HL-60 (cell line): Measurements from ENCODE around the gene AHCTF1.

Experiments
- DNase-seq, 2 experiments: peaks; one replicate each; pipeline ENCODE4 v3.0.0-alpha.2; 2010 to 2020; ENCODE audit warnings: low read depth in 1 of 2, low spot score in 1 of 2
- H3K27ac ChIP-seq: fragments of 250-450 bp; sonication (Bioruptor Pico); replicated peaks from 2 replicates; pipeline ENCODE4 v1.5.1; 2020; ENCODE audit warnings: mild to moderate bottlenecking, moderate library complexity
- H3K27me3 ChIP-seq: fragments of 250-450 bp; sonication (Bioruptor Pico); 2 replicates; pipeline ENCODE4 v1.5.1; 2021; ENCODE audit warnings: mild to moderate bottlenecking, moderate library complexity; ENCODE audit not compliant: insufficient read depth, poor library complexity, severe bottlenecking
- H3K4me3 ChIP-seq: replicated peaks from 2 replicates; pipeline ENCODE4 v1.5.1; 2011; ENCODE audit warnings: mild to moderate bottlenecking, control low read depth, low read length; ENCODE audit not compliant: insufficient read depth
- CTCF ChIP-seq: IDR thresholded peaks from one replicate; pipeline ENCODE4 v1.5.1; 2011; ENCODE audit warnings: low read length, control low read depth, inconsistent platforms; ENCODE audit not compliant: insufficient read depth
- GABPA ChIP-seq: IDR thresholded peaks from 2 replicates; pipeline ENCODE4 v1.6.1; 2012; ENCODE audit warnings: low read depth
- POLR2AphosphoS5 ChIP-seq: IDR thresholded peaks from 2 replicates; pipeline ENCODE4 v1.6.1; 2012; ENCODE audit warnings: low read depth
- SPI1 ChIP-seq: IDR thresholded peaks from 2 replicates; pipeline ENCODE4 v1.6.1; 2012; ENCODE audit warnings: low read depth, mild to moderate bottlenecking, borderline replicate concordance
- TF ChIP-seq, protein P1 (sequence below): IDR thresholded peaks from 2 replicates; pipeline ENCODE4 v1.6.1; 2012; ENCODE audit warnings: low read depth; ENCODE audit not compliant: insufficient replicate concordance

Gene AHCTF1

GRCh38 chr1:246949956-246950355 is 18.2 kb upstream of the AHCTF1 start:
- Histone ChIP-seq H3K27me3 (no peaks in the 10 kb centered on the region), H3K27ac (no peak overlapping the region), H3K4me3 (no peak overlapping the region)
- DNase-seq = no peak
- TF ChIP-seq, protein P1, sequence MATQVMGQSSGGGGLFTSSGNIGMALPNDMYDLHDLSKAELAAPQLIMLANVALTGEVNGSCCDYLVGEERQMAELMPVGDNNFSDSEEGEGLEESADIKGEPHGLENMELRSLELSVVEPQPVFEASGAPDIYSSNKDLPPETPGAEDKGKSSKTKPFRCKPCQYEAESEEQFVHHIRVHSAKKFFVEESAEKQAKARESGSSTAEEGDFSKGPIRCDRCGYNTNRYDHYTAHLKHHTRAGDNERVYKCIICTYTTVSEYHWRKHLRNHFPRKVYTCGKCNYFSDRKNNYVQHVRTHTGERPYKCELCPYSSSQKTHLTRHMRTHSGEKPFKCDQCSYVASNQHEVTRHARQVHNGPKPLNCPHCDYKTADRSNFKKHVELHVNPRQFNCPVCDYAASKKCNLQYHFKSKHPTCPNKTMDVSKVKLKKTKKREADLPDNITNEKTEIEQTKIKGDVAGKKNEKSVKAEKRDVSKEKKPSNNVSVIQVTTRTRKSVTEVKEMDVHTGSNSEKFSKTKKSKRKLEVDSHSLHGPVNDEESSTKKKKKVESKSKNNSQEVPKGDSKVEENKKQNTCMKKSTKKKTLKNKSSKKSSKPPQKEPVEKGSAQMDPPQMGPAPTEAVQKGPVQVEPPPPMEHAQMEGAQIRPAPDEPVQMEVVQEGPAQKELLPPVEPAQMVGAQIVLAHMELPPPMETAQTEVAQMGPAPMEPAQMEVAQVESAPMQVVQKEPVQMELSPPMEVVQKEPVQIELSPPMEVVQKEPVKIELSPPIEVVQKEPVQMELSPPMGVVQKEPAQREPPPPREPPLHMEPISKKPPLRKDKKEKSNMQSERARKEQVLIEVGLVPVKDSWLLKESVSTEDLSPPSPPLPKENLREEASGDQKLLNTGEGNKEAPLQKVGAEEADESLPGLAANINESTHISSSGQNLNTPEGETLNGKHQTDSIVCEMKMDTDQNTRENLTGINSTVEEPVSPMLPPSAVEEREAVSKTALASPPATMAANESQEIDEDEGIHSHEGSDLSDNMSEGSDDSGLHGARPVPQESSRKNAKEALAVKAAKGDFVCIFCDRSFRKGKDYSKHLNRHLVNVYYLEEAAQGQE = no peak
- TF ChIP-seq GABPA = no peak
- TF ChIP-seq CTCF = no peak
- no peak for TF ChIP-seq SPI1
- no peak for TF ChIP-seq POLR2AphosphoS5

DNA sequence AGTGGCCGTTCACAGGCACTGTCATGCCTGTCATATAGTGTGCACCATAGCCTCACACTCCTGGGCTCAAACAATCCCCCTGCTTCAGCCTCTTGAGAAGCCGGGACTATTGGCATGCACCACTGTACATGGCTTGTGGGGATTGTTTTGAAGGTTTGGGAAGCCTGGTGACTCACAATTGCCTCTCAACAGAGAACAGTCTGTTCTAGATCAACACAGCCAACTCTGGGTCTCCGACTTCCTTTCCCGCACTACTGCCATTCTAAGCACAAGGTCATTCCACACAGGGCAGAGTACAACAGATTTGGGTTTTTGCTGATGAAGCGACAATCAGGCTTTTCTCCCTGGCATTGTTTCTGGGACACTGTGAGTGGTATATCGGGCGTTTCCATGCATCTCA is 15.5 kb upstream of the AHCTF1 start:
- no peak overlapping the region for H3K27ac ChIP-seq
- H3K27me3 ChIP-seq = no peaks in the 10 kb centered on the region
- no peak for DNase-seq
- no peak for TF ChIP-seq GABPA
- TF ChIP-seq SPI1 = no peak
- no peak for TF ChIP-seq CTCF
- TF ChIP-seq POLR2AphosphoS5 = no peak
- TF ChIP-seq, protein P1 = no peak
- H3K4me3 ChIP-seq = no peak overlapping the region

DNA sequence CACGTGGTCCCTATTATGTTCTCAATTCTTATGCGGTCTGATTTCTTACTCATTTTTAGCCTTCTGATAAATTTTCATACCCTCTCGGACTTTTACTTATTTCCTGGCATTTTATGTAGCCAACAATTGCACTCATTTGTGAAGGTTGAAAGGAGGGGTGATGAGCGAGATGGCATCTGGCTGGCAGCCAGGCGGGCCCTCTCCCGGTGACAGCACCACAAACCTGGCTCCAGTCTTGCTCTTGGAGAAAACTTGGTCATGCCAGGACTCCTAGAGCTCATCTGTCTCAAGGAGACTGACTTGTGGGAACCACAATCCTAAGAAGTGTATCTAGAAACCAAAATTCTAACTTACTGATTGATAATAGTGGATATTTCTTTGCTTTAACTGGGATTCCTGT is 14.6 kb upstream of the AHCTF1 start:
- Histone ChIP-seq H3K27me3 (no peaks in the 10 kb centered on the region), H3K4me3 (no peak overlapping the region), H3K27ac (no peak overlapping the region)
- TF ChIP-seq GABPA = no peak
- no peak for TF ChIP-seq POLR2AphosphoS5
- DNase-seq = no peak

DNA sequence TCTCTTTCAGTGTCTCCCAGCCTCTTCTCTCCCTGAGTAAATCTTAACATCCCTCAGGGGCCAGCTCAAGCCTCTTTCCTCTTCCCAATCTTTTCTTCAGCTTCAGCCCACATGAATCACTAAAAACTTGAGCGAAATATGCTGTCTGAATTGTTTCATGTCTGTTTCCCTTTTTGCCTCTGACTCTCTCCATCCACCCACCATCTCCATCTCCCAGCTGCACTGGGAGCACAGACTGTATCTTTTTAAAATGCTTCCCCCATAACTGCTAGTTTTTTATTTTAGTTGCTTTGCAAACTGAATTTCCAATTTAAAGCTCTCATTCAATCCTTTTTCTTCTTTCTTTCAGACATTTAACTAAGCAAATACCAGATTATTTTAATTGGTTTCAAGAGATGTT is 3.0 kb upstream of the AHCTF1 start:
- TF ChIP-seq, protein P1 = no peak
- TF ChIP-seq GABPA = no peak
- TF ChIP-seq CTCF = no peak
- TF ChIP-seq POLR2AphosphoS5 = no peak
- TF ChIP-seq SPI1 = no peak
- no peak overlapping the region for H3K4me3 ChIP-seq
- no peaks in the 10 kb centered on the region for H3K27me3 ChIP-seq
- DNase-seq = no peak
- H3K27ac ChIP-seq = no peak overlapping the region
